Measurements from ENCODE around the gene DLGAP1.
"Not testable (repeated sequence)": the region's sequence is repeated elsewhere in the genome, so short reads cannot be mapped to it uniquely, and the experiment has no call there.

The DLGAP1 gene

DNA sequence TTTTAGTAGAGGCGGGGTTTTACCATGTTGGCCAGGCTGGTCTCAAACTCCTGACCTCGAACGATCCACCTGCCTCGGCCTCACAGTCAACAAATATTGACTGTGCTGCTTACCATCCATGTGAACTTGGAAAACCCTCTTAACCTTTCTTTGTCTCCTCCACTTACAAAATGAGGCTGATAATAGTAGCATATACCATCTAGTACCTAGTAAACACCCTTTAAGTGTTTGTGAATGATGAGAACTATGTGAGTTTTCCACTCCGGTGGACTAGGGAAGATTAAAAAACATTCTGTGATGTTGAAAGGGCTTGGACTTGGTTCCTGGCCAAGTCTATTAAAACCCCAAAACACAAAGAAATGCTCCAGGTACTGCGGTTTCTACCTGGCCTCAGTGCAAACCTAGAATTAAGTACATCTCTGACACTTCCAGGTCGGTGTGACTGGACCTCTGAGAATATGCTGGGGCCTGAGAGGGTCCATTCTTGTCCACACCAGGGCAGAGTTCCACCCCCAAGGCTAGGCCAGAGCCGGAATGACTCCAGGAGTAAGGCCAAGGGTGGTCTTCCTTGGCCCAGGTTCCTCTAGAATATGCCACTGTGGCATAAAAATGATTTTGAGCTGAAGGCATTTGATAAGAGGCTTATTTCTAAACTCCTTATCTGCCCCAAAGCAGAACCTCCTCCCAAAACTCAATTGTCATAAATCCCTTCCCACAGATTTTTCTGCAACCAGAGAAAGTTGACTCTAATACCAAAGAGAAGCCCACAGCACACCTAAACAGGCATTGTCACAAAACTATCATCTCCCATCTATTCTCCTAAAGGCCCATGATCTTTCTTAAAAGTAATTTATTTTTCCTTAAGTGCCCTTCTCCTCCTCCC lies 787.6 kb downstream of the DLGAP1 start:
- no peak for DNase-seq

DNA sequence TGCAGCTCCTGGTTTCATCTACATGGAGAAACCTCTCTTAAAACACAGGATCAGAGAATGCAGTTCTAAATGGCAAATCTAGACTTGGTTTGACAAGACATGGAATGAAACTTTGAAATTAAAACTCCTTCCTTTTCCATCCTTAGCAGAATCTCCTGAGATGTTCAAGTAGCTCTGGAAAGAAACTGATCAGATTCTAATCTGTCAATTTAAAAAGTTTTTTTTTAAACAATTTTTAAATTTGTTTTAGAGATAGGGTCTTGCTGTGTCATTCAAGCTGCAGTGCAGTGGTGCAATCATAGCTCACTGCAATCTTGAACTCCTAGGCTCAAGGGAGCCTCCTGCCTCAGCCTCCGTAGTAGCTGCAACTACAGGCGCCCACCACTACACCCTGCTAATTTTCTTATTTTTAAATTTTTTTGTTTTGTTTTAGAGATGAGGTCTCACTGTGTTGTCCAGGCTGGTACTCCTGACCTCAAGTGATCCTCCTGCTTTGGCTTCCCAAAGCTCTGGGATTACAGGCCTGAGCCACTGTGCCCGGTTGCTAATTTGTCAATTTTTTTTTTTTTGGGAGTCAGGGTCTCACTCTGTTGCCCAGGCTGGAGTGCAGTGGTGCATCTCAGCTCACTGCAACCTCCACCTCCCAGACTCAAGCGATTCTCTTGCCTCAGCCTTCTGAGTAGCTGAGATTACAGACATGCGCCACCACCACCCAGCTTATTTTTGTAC lies 788.4 kb downstream of the DLGAP1 start:
- no peak for DNase-seq

DNA sequence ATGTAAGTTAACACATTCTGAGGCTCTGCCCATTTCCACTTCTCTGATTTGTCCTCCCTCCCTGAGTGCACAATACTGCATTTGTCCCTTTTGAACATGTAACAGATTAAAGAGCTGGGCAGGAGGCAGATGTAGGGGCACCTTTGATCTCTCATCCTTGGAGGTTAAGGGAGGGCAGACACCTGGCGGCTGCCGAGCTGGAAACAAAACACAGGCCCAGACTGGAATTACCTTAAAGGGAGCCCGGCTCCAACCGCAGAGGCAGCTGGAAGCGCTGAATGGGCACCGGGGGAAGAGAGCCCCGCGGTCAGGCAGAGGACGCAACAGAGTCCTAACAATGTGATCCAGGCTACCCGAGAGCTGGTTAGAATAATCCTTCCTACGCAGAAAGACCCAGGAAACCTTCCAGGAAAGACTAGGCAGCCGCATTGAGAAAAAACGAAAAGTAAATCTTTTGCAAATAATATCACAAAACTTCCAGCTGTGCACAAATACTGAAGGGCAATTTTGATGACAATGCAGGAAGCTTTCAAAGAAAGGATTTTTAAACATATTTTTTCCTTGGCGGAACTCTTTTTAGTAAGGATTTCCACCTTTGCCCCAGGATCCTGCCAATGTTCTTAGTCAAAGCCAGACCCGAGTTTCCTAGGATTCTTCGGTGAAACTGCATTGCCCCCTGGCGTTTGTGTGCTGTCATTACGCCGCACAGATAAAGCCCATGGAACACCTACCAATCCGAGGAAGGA lies 789.2 kb downstream of the DLGAP1 start:
- DNase-seq: peak; percentile 67

DNA sequence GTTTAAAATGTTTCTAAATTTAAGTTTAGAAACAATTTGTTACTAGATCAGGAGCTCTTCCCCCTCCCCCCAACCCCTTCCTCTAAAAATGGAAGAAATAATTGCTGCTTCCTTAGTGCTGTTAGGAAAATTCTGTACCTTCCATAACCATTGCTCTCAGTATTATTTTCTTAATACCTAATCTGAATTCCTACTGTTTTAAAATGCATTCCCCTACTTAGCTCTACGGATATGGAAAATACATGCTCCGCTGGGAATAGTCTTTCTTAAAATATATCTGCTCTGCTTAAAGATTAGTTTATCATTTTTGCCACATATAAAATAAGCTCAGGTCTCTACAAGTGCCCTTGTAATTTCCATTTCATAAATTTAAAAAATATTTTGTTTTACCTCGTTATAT lies 789.9 kb downstream of the DLGAP1 start:
- no peak for DNase-seq

DNA sequence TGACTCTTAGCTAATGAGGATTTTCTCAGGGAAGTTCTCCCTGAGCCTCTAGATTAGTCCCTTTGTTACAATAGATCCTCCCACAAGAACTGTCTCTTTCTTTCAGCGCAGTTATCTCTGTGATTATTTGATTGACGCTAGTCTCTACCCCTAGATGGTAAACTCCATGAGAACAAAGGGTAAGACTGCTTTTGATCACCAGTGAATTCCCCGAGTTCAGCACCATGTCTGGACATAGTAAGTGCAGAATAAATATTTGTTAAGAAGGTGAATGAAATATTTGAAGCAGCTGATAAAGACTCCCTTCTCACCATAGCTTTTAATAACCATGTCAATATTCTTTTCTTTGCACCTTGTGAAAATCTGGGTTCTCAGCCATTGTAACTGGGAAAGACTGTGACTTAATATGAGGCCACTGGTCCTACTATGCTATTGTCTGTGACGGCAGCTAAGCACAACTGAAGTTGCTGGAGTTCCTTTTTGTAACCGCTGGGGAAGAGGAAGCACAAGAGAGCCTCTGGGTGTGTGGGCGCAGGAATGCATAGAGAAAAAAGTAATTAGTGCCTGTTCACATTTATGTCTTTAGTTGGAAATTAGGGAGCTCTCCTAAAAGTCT lies 790.4 kb downstream of the DLGAP1 start:
- DNase-seq: no peak

DNA sequence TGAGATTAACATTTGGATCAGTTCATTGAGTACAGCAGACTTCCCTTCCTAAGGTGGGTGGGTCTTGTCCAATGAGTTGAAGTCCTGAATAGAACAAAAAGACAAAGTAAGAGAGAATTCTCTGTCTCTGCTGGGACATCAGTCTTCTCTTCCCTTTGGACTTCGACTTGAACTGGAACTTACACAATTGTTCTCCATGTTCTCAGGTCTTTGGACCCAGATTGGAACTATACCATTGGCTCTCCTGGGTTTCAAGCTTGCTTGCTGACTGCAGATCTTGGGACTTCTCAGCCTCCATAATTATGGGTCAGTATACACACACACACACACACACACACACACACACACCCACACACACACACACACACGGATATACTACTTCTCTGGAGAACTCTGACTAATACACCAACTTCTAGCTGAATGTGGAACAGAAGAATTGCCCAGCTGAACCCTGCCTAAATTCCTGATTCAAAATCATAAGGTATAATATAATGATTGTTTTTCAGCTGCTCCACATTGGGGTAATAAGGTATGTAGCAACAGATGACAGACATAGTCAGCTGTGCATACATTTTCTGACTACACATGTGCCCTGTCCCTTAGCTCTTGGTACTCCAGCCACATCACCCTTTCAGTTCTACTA lies 791.1 kb downstream of the DLGAP1 start:
- DNase-seq: no peak

DNA sequence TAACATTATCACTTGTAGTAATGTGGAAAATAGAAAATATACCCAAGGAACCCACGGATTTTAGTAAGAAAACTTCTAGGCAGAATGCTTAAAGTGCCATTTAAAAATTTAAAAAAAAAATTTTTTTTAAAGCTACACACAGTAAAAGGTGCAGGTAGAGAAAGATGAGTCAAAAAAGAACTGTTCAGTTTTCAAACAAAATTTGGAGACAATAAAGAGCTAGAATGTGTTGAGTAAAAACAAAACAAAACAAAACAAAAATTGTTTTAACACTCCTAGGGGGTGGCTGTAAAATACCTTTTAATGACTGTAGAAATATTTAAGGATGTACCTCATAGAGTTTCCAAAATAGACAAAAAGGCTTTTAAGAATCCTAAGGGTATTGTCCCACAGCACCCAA lies 793.1 kb downstream of the DLGAP1 start:
- DNase-seq: no peak

DNA sequence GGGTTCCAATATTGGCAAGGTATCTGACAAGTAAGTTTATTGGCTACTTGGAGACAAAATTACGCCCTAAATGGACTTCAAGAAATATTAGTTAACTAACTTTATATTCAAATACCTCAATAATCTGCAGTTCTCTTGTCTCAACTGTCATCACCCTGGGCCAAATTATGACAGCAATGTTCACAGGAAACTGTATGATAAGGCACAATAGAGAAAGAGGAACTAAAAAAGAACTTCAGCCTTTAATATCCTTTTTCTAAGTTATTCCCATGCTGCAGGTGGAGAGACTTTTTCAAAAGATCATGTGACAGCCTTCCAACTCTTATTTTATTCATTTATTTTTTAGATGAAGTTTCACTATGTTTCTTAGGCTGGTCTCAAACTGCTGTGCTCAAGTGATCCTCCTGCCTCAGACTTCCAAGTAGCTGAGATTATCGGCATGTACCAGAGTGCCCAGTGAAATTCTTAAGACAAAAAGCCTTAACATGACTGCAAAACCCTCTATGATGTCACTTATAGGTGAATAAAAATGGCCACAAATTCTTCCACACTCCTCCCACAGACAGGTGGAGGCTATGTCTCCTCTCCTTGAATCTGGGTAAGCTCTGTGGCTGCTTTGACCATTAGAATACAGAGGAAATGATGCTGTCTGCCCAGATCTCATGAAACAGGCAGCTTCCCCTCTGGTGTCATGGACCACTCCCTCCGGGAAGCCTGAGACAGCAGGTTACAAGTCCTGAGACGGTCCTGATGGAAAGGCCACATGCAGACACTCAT lies 794.2 kb downstream of the DLGAP1 start:
- no peak for DNase-seq

DNA sequence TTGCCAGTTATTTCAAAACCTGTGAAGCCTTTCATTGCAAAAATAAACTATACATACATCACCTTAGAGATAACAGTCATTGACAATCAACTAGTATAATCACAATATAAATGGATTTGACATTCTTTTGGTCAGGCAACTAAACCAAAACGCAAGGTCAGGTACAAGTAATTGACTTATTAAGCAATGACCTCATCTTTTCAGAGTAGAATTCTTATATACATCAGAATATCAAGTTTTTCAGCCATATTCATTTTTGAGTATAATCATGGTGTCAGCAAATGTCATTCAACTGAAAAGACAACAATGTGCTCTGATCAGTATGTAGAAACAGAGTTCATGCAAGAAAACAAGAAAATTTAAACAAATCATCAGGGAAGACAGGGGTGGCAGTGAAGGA lies 796.6 kb downstream of the DLGAP1 start:
- no peak for DNase-seq

DNA sequence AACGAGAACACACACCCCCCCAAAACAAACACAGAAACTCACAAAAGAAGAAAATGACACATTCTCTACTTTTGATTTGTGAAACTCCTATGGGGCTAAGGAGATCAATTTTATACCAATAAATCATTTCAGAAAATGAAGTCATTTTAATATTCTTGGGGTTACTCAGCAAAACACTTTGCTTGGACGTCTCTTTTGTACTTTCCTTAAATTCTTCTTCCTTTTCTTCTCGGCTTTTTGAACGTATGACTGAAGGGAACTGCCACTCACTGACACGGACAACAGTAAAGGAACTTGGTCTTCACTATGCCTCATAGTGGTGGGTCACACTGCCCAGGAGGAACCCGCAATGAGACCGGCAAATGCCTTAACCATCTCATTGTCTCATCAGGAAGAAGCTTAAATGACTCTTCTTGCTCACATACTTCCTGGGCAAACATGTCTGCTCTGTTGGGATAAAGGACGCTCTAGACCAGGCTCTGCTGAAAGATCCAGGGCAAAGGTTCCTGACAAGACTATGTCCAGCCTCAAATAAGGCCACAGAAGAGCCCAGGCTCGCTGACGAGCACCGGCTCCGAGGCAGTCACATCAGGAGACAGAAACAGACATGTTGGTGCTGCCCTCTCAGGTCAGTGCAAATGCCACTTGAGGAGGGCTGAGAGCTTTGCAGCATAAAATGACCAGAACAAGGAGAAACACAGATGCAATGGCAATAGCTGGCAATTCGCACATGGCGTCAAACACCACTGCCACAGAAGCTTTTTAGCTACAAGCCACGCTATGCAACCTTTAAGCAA lies 799.7 kb downstream of the DLGAP1 start:
- no peak for DNase-seq

DNA sequence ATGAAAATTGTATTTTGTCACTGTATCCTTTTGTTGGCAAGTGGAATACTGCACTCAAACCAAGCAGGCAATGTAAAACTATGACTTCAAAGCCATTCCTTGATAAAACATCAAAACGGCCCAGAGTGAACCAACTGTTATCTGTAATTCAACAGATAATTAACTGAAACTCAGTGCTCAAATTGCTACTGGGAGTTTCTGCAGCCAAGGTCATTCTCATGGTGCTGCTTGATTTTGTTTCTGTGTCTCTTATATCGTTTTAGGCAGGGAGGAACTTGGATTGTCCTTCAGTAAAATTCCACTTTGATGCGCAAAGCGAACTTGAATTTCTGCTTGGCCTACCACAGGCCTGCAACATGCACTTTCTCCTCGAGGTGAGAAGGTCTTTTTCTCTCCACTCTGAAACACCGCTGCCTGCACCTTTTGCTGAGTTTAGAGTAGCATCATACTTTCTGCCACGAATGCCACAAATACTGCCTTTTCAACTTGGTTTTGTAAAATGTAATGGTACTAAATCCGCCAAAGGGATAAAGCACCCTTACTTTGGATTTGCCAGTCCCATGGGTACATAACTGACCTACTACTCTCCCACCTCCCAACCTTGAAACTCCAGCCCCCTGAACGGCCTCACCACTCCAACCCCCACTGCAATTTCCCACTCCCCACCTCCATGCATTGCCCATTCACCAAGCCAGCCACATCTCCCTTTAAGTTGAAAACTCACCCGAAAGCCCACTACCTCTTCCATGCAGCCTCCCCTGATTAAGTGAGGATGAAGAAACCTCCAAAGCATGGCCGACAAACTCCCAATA lies 800.5 kb downstream of the DLGAP1 start:
- no peak for DNase-seq

DNA sequence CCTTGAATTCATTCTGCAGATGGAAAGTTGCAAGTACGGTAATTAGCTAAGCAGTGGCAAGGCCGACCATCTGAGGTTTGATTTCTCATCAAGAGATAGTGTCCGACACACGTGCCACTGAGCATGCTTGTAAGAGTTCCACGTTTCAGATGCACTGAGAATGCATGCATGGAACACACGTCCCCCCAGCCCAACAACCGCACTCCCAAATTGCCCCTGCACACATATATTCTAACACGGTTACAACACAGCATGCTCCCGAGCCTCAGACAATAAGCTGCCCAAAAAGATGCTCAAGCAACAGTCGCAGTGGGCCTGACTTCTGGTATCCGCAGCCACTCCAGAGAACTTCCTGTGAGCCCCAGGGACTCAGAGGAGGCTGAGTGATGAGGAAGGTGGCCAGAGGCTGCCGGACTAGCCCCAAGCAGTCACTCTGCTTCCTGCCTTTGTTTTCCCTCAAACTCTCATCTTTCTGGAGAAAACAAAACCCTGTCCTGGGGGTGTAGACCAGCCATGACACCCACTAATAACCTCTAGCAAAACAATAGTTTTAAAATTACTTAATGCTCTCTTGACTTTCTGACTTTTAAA lies 801.2 kb downstream of the DLGAP1 start:
- no peak for DNase-seq

DNA sequence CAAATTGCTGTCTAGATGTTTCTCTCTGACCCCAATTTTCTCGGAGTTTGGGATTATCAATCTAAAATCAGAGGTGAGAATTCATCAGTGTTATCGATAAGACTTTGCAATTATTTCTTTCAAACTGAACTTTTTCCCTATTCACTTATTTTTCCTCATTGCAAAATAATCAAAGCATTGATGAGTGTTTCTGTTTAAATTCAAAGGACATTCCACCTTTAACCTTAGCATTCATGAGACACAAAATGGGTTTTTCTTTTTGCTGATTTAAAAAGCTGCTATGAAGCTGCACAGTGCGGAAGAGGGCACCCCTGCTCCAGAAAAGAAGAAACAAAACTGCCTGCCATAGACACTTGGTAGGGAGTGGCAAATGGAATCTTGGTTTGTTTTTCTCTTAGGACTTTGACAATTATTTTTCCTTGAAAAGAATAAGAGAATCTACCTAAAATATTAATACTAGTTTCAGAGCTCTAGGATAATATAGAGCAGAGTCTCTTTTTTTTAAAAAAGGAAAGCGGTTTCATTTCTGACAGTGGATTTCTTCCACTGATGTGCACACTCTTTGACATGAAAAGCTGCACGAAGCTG lies 801.8 kb downstream of the DLGAP1 start:
- DNase-seq: no peak

DNA sequence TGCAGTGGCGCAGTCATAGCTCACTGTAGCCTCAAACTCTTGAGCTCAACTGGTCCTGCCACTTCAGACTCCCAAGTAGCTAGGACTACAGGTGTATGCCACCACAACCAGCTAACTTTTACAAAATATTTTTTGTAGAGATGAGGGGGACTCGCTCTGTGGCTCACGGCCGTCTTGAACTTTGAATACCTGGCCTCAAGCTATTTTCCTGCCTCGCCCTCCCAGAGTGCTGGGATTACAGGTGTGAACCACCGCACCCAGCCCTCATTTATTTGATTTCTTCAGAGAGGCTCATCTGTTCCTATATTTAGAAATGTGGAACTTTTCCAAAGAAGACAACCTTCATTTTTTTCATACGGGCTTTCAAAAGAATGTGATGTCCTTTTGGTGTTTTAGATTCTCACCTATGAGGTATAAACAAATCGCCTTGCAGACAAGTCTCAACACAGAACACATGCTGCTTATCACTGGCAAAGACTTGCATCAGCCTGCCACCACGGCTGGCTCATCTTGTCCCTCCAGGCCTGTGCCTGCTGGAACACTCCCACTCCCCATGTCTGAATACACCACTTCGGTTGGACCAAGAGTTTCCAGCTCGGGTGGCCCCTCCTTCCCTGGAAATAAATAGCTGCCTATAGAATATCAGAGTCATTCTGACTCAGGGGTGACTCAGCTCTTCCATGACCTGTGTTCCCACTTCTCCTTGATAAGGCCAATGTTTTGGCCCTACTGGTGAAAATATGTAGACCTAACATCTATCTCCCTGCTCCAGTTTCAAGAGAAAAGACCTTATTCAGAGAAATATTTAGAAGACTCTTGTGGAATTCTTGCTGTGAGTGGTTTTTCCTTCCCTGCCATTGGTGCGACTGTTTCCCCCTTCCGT lies 802.5 kb downstream of the DLGAP1 start:
- DNase-seq: no peak

DNA sequence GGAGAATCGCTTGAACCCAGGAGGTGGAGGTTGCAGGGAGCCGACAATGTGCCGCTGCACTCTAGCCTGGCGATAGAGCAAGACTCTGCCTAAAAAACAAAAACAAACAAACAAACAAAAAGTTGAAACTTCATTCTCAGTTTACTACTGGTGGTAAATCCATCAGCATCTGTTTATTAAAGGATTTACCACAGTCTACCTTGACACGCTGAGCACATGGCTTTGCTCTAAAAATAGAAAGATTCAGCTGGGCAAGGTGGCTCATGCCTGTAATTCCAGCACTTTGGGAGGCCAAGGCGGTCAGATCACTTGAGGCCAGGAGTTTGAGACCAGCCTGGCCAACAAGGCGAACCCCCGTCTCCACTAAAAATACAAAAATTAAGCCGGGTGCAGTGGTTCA lies 803.8 kb downstream of the DLGAP1 start:
- no peak for DNase-seq

DNA sequence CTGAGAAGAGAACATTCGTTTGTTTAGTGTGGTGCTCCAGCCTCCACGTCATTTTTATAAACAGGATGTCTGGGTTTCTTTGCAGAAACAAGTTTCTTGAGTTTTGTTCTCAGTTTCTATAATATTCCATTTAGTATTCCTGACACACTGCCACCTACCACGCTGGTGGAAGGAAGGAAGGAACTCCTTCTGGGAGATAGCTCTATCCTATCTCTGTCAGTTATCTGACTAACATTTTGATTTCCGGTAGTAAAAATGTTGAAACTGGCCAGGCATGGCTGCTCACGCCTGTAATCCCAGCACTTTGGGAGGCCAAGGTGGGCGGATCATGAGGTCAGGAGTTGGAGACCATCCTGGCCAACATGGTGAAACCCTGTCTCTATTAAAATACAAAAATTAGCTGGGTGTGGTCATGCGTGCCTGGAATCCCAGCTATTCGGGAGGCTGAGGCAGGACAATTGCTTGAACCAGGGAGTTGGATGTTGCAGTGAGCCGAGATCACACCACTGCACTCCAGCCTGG lies 804.5 kb downstream of the DLGAP1 start:
- not testable (repeated sequence) for DNase-seq

DNA sequence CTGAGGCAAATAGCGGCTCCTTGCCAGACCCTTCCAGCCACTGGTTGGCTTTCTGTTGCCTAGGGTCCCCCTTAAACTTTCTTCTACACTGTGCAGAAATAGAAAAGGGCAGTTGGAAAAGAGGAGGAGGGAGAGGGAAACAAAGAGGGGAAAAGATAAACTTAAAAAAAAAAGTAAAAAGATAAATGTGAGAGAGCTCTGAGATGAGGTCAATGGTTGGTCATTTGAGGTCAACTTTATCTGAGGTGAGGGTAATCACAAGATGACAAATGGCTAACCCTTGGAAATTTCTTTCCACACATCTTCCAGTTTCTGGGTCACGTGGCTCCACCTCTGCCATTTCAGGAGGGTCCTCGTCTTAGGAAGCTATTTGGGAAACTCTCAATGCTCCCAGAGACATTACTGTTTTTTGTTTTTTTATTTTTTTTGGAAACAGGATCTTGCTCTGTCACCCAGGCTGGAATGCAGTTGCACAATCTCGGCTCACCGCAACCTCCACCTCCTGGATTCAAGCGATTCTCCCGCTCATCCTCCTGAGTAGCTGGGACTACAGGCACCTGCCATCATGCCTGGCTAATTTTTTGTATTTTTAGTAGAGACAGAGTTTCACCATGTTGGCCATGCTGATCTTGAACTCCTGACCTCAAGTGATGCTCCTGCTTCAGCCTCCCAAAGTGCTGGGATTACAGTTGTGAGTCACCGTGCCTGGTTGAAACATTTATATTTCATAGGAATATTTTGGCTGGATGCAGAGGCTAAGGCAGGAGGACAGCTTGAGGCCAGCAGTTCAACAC lies 805.3 kb downstream of the DLGAP1 start:
- no peak for DNase-seq
